Measurements from ENCODE around the gene SYTL3. TPM values are rescaled to one million over a fixed set of nuclear protein-coding genes. Genes with fewer than 3 reads are reported as not detected.

SYTL3 gene
- total and polyA plus RNA-seq, 2 donors (not counting 1 experiment from before 2014, with no cell fraction given) = 1.1 to 5.4 TPM

DNA sequence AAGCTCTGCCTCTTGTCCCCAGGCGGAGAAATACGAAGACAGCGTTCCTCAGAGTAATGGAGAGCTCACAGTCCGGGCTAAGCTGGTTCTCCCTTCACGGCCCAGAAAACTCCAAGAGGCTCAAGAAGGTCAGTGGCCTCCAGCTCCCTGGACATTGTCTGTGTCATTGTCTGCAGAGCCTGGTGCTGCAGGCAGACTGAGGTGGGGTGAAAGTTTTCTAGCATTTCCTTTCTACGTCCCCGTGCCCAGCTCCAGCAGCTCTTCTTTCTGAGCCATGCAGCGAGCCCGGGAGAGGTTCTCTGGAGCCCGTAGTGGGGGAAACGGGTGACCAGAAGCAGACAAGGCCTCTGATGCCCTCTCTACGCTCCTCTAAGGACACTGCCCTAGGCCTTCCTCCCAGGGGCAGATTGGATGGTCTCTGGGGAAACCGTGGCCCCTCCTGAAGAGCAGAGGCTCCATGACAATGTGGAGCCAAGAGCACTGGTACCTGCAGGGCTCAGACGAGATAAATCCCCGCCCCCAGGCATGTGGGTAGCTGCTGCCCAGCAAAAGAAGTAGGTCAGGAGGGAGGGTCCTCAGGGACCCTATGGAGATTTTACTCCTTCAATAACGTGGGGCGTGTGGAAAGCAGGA, 110.9 kb downstream of the SYTL3 start:
- intact Hi-C loops (cut with micrococcal nuclease) = loop anchor here (5.0 kb wide), 2 partner anchors 37 to 43 kb away; no protein-coding TSS in a partner anchor
- H3K27ac Mint-ChIP-seq = peak overlapping the region; percentile 20
- CTCF ChIA-PET = no interaction called here

DNA sequence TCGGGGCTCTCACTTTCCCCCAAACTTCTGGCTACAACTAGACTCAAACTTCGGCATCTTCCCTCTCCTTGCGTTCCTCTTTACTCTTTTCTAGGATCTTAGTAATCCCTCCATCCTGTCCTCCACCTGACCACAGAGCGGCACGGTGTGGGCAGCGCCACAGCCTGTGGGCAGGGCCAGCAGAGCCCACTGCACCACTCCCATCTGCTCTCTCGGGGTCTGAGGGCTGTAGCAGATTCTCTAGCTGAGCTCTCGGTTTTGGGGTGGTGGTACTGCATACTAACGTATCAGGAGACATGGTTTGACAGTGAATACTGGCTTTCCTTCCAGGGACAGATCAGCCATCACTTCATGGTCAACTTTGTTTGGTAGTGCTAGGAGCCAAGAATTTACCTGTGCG, 111.9 kb downstream of the SYTL3 start:
- no peak for TF ChIP-seq EZH2 (IDR thresholded peaks at IDR 0.05; ENCODE audit: borderline replicate concordance, insufficient read depth, low read depth, low read length, poor library complexity, severe bottlenecking)
- TF ChIP-seq, protein P1, sequence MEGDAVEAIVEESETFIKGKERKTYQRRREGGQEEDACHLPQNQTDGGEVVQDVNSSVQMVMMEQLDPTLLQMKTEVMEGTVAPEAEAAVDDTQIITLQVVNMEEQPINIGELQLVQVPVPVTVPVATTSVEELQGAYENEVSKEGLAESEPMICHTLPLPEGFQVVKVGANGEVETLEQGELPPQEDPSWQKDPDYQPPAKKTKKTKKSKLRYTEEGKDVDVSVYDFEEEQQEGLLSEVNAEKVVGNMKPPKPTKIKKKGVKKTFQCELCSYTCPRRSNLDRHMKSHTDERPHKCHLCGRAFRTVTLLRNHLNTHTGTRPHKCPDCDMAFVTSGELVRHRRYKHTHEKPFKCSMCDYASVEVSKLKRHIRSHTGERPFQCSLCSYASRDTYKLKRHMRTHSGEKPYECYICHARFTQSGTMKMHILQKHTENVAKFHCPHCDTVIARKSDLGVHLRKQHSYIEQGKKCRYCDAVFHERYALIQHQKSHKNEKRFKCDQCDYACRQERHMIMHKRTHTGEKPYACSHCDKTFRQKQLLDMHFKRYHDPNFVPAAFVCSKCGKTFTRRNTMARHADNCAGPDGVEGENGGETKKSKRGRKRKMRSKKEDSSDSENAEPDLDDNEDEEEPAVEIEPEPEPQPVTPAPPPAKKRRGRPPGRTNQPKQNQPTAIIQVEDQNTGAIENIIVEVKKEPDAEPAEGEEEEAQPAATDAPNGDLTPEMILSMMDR (IDR thresholded peaks at IDR 0.05) = no peak
- ChIA-PET CTCF (no interaction called here), POLR2A (interaction anchor here (0.6 to 3.0 kb wide), 2 partner anchors 10 to 46 kb away, joined by 3 to 8 read pairs; no protein-coding TSS in a partner anchor)
- no peaks in the 10 kb centered on the region for H3K4me1 ChIP-seq (ENCODE audit: control insufficient read depth in 2 of 2, insufficient read depth in 2 of 2, low read length in 2 of 2)
- no peak overlapping the region for H3K4me3 Mint-ChIP-seq
- no peak overlapping the region for H3K4me2 ChIP-seq (replicated peaks; ENCODE audit: low read depth, low read length, poor library complexity, severe bottlenecking)
- H4K20me1 ChIP-seq (ENCODE audit: control insufficient read depth, insufficient read depth, low read length, poor library complexity, severe bottlenecking) = peaks cover 21% of the 10 kb centered on the region
- no peaks in the 10 kb centered on the region for H3K79me2 ChIP-seq (ENCODE audit: control insufficient read depth, insufficient read depth, low read length)
- 97% methylated on average over 8 of the region's 10 CpGs for WGBS (ENCODE audit: insufficient coverage)
- no peaks in the 10 kb centered on the region for H3K27me3 Mint-ChIP-seq
- peaks cover 2% of the 10 kb centered on the region for H3K4me1 Mint-ChIP-seq
- no peak overlapping the region for H3K27ac ChIP-seq (ENCODE audit: low read length in 2 of 2)
- no peak overlapping the region for H2AFZ ChIP-seq (ENCODE audit: insufficient read depth, low read depth, low read length, poor library complexity, severe bottlenecking)
- H3K9ac ChIP-seq (ENCODE audit: low read length) = no peak overlapping the region
- no peaks in the 10 kb centered on the region for H3K9me3 ChIP-seq (ENCODE audit: control extremely low read depth in 1 of 3, control insufficient read depth in 2 of 3, insufficient read depth in 1 of 3, low read length in 2 of 3)
- no peak overlapping the region for H3K4me3 ChIP-seq (ENCODE audit: control extremely low read depth in 1 of 5, extremely low read depth in 1 of 5, insufficient read depth in 1 of 5, low read depth in 2 of 5, low read length in 4 of 5)
- intact Hi-C loops (cut with micrococcal nuclease) = loop anchor here (1.0 to 5.0 kb wide), 3 partner anchors 36 to 57 kb away; no protein-coding TSS in a partner anchor
- H3K9me3 Mint-ChIP-seq (ENCODE audit: insufficient read depth) = no peaks in the 10 kb centered on the region
- H3K27me3 ChIP-seq (replicated peaks in 1 of 4; ENCODE audit: control extremely low read depth in 1 of 4, control insufficient read depth in 3 of 4, insufficient read depth in 4 of 4, low read length in 3 of 4) = no peaks in the 10 kb centered on the region
- peak overlapping the region; percentile 62 for H3K27ac Mint-ChIP-seq
- H3K36me3 ChIP-seq (replicated peaks in 1 of 2; ENCODE audit: control extremely low read depth in 1 of 2, control insufficient read depth in 1 of 2, extremely low read depth in 1 of 2, insufficient read depth in 2 of 2, low read length in 1 of 2) = peaks cover 10 to 20% of the 10 kb centered on the region in 2 experiments
- peak; percentile 47 for DNase-seq
- ATAC-seq (ENCODE audit: low read depth) = no peak

More for the DNA sequence above, 110.9 kb downstream of the SYTL3 start:
- Histone ChIP-seq H3K4me3 (ENCODE audit: control extremely low read depth in 1 of 5, extremely low read depth in 1 of 5, insufficient read depth in 1 of 5, low read depth in 2 of 5, low read length in 4 of 5) (no peak overlapping the region), H3K36me3 (replicated peaks in 1 of 2; ENCODE audit: control extremely low read depth in 1 of 2, control insufficient read depth in 1 of 2, extremely low read depth in 1 of 2, insufficient read depth in 2 of 2, low read length in 1 of 2) (peaks cover 6 to 10% of the 10 kb centered on the region in 2 experiments), H3K27me3 (replicated peaks in 1 of 4; ENCODE audit: control extremely low read depth in 1 of 4, control insufficient read depth in 3 of 4, insufficient read depth in 4 of 4, low read length in 3 of 4) (no peaks in the 10 kb centered on the region), H3K27ac (ENCODE audit: low read length in 2 of 2) (no peak overlapping the region), H3K9me3 (ENCODE audit: control extremely low read depth in 1 of 3, control insufficient read depth in 2 of 3, insufficient read depth in 1 of 3, low read length in 2 of 3) (no peaks in the 10 kb centered on the region), H3K9ac (ENCODE audit: low read length) (no peak overlapping the region), H2AFZ (ENCODE audit: insufficient read depth, low read depth, low read length, poor library complexity, severe bottlenecking) (no peak overlapping the region), H4K20me1 (ENCODE audit: control insufficient read depth, insufficient read depth, low read length, poor library complexity, severe bottlenecking) (peaks cover 11% of the 10 kb centered on the region), H3K4me2 (replicated peaks; ENCODE audit: low read depth, low read length, poor library complexity, severe bottlenecking) (no peak overlapping the region), H3K4me1 (ENCODE audit: control insufficient read depth in 2 of 2, insufficient read depth in 2 of 2, low read length in 2 of 2) (no peaks in the 10 kb centered on the region), H3K79me2 (ENCODE audit: control insufficient read depth, insufficient read depth, low read length) (no peaks in the 10 kb centered on the region)
- H3K4me3 Mint-ChIP-seq = no peak overlapping the region
- H3K9me3 Mint-ChIP-seq (ENCODE audit: insufficient read depth) = no peaks in the 10 kb centered on the region
- H3K4me1 Mint-ChIP-seq = peaks cover 2% of the 10 kb centered on the region
- WGBS (ENCODE audit: insufficient coverage) = 86% methylated on average over 15 of the region's 17 CpGs
- DNase-seq = peak; percentile 46
- no peaks in the 10 kb centered on the region for H3K27me3 Mint-ChIP-seq
- POLR2A ChIA-PET = interaction anchor here (0.8 kb wide), 1 partner anchor 45 kb away, joined by 4 read pairs; no protein-coding TSS in a partner anchor
- TF ChIP-seq, protein P1 (IDR thresholded peaks at IDR 0.05) = no peak
- TF ChIP-seq EZH2 (IDR thresholded peaks at IDR 0.05; ENCODE audit: borderline replicate concordance, insufficient read depth, low read depth, low read length, poor library complexity, severe bottlenecking) = no peak
- ATAC-seq (ENCODE audit: low read depth) = no peak

Measured in B cell (primary cell).